Right renal pelvis (tissue), 4 donors: ENCODE data around the gene C6orf62. TPM values are rescaled to one million over a fixed set of nuclear protein-coding genes. Genes with fewer than 3 reads are reported as not detected.
"Not testable (repeated sequence)": the region's sequence is repeated elsewhere in the genome, so short reads cannot be mapped to it uniquely, and the experiment has no call there.

Source experiments
- DNase-seq, 4 donors: peaks; one replicate each; pipeline ENCODE4 v3.0.0-alpha.2; 2013; ENCODE audit warnings: low read depth in 4 of 4, low spot score in 3 of 4, missing footprints in 1 of 4
- polyA plus RNA-seq, 4 donors: library from polyadenylated mRNA; unstranded; fragments of 120-200 nt; gene quantifications; one replicate each; pipeline ENCODE4 v1.2.1, GENCODE V29; 2013; ENCODE audit not compliant: insufficient read length in 4 of 4

C6orf62 gene
- polyA plus RNA-seq, 4 donors = 125 to 155 (median 140) TPM

DNA sequence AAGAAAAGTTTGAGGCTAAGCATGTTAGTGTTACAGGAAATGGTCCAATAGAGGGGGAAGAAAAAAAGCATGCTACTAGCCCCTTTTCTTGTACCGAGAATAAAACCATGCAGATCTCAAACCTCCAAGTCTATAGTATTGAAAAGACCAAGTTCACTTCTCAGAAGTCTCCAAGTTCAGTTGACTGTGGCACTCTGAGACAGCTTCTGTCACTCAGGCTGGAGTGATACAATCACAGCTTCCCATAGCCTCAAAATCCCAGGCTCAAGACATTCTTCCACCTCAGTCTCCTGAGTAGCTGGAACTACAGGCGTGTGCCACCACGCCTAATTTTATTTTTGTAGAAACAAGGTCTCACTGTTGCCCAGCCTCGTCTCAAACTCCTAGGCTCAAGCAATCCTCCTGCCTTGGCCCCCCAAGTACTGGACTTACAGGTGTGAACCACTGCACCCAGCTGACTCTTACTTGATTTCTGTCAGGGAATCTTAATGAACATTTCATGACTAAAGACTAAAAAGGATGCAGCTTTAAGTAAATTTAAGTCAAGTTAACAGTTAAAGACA lies 16.2 kb downstream of the C6orf62 start:
- no peak for DNase-seq

GRCh38 chr6:24699521-24700359 lies 19.2 kb downstream of the C6orf62 start:
- no peak for DNase-seq

DNA sequence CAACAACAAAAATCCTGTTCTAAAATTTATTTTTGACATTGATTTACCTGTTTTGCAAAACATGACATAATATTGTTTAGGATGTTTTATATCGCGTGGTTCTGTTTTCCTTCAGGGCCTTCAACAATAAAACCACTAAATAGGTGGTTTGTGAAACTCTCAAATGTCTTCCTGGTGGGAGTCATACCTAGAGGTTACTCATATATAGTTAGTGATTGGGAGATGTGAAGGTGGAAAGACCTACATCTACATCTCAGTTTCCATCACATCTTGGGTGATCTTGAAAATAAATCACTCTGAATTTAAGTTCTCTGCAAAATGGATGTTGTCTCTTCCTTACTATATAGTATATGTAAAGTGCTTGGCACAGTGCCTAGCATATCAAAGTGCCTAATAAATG lies 22.9 kb downstream of the C6orf62 start:
- no peak for DNase-seq

GRCh38 chr6:24695635-24696034 lies 23.3 kb downstream of the C6orf62 start:
- peak in 1 of 4 donors; percentile 16 for DNase-seq

DNA sequence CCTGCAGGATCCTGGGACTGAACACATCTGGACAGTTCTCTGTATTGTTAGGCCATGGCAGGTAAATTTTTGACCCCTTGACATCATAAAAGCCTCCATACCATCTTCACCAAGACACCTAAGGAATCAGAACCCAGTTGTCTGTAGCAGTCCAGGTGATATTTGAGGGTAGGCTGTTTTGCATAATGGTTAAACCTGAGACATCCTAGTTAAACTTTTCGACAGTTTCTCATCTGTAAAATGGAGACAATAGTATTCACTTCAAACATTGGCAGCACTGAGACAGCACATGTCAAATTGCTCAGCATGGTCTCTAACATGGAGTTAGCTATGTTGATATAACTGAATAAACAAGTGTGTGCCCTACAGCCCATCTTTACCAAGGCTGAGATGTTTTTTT lies 24.8 kb downstream of the C6orf62 start:
- DNase-seq = no peak

DNA sequence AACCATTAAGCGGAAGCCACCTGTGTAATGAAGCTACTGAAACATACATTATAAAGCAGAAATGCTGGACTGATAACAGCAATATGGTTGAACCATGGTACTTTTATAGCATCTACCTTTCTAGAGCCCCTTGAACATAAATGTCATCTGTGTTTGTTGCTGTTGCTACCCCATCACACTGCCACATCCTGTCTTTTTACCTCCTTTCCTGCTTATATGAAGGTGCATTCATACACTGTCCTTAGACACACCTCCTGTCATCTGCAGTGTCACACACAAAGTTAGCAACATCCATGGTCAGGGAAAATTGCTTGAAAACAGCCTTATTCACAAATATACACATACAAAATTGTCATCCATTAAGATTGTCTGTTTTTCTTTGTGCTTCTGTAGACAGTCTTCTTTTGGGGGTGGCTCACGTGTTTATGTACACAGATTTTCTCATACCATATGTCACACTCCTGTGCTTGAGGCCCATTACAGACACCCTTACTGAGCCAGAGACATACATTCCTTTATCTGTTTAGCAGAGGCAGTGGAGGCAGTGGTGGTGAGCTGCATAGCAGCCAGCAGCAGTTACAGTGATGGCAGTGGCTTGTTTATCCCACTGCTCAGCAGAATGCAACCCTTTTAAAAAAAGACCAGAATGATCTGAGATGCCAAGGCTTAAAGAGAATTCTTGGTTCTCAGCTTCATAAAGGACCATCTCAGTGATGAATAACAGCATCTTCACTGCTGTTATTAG lies 25.9 kb downstream of the C6orf62 start:
- DNase-seq = no peak

DNA sequence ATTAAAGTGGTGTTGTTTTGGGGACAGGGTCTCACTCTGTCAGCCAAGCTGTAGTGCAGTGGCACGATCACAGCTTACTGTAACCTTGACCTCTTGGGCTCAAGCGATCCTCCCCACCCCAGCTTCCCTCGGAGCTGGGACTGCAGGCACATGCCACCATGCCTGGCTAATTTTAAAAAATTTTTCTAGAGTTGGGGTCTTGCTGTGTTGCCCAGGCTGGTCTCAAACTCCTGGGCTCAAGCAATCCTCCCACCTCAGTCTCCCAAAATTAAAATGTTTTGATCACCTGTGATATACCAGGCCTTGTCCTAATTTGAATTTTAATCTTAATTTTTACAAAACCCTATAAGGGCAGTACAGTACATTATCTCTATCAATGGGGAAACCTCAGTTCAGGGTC lies 26.5 kb downstream of the C6orf62 start:
- no peak for DNase-seq

DNA sequence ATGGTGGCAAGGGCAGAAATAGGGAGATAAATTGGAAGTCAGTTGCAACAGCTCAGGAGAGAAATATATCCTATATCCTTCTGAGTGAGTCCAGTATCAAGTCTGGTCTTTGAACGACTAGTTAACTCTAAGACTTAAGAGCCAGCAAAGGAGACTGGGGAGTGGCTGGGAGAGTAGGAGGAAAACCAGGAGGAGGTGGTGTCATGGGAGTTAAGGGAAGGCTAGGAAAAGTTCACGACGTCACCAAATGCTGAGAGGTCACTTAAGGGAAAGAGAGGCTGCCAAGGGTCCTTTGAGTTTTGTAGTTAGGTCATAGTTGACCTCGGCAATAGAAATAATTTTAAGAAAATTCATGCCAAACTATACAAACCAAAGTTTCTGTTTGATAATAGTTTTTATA lies 27.0 kb downstream of the C6orf62 start:
- DNase-seq = no peak

- DNase-seq = no peak
Observed at GRCh38 chr6:24691550-24691949, 27.4 kb downstream of the C6orf62 start.

DNA sequence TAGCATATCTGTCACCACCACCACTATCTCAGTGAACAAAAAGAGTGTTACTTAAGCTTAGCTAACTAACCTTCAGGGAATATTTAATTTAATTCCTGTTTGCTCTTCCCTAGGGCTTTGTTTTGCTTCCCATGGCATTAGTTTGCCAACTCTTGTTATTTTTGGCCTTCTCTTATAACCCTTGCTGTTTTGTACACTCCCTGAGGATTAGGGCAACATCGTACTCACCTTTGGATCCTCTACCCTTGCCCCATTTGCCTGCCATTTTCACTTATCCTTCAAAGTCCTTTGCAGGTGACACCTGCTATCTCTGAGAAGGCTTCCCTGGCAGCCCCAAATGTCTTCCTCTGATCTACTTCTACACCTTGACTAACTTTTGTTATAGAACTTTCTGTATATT lies 28.4 kb downstream of the C6orf62 start:
- DNase-seq = no peak

DNA sequence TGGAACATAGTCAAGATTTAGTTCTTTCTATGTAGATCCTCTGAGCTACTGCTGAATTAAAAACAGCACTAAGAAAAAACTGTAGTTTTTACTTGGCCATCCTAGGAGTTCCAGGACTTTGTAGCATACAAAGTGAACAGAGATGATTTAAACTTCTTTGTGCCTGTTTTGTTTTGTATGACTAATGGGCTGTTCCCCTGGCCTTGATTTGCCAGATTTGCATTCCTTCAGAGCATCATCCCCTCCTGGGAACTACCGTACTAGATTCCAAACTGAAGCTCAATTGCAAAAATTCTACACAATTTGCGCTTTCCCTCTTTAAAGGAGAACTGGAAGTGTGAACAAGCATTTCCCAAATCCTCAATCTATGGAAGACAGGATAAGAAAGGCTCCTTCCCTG lies 29.0 kb downstream of the C6orf62 start:
- DNase-seq = no peak

GRCh38 chr6:24686946-24687345 lies 32.0 kb downstream of the C6orf62 start:
- DNase-seq = no peak

DNA sequence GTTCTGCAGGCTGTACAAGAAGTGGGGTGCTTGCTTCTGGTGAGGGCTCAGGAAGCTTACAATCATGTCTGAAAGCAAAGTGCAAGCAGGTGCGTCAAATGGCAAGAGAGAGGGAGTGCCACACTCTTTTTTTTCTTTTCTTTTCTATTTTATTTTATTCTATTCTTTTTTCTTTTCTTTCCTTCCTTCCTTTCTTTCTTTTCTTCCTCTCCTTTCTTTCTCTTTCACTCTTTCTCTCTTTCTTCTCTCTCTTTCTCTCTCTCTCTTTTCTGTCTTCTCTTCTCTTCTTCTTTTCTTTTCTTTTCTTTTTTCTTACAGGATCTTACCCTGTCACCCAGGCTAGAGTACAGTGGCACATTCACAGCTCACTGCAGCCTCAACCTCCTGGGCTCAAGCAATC lies 32.5 kb downstream of the C6orf62 start:
- no peak for DNase-seq

DNA sequence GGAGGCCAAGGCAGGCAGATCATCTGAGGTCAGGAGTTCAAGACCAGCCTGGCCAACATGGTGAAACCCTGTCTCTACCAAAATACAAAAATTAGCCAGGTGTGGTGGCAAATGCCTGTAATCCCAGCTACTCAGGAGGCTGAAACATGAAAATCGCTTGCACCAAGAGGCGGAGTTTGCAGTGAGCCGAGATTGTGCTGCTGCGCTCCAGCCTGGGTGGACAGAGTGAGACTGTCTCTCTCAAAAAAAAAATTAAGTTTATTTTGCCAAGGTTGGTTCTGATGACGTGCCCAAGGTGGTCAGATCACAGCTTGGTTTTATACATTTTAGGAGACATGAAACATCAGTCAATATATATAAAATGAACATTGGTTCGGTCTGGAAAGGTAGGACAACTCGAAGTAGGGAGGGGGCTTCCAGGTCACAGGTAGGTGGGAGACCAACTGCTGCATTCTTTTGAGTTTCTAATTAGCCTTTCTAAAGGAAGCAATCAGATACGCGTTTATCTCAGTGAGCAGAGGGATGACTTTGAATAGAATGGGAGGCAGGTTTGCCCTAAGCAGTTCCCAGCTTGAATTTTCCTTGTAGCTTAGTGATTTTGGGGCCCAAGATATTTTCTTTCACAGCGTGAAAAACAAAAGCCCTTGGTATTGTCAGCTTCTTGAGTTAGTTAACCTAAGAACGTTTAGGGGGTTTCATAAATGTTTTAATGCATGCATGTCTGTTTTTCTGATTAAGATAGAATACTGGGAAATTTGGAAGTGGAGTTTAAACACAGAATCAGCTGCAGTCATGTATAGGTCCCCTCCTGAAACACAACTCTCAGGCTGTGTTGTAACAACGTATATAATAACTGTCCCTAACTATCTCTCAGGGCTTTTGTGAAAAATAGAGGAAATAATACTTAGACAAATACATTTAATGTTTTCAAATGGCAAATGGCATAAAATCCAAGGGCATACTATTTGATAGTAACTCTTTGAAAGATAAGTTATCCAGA lies 35.4 kb downstream of the C6orf62 start:
- DNase-seq = no peak

DNA sequence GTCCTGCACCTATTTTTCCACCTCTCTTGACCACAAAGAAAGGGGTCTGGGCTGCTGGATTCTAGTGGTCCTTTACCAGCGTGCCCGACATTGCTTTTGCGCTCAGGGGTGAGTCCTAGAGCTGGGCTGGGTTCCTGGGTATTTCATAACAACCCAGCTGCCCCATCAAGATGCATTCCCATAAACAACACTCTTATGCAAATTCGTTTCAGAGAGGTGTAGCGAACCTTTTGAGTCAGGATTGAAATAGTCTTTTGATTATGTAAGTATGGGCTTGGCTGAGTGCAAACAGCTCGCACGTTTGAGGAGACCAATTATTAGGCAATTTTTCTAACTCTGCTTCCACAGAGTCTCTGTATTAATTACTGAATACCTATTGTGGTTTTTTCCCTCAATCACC lies 38.4 kb downstream of the C6orf62 start:
- DNase-seq = no peak

DNA sequence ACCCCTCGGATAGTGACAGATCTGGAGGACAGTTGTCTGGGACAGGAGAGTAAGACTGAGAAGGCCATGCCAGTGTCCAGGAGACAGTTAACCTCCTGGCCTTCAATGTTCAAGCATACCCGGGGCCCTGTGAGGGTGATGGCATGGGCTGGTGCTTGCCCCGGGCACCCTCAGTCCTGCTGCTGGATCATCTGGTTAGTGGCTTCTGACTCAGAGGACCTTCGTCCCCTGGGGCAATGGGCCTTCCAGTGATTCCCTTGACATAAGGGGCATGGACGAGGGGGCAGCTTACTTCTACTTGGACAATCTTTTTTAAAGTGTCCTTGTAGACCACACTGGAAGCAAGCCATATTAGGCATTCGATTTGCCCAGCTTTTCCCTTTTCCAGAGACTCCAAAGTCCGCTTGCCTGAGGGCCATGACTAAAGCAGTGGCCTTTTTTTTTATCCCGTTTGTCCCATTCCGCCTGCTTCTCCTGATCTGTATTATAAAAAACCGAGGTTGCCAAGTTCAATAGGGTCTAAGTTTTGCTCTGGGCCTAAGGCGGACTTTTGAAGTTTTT lies 40.1 kb downstream of the C6orf62 start:
- not testable (repeated sequence) for DNase-seq

GRCh38 chr6:24673625-24674024 lies 45.3 kb downstream of the C6orf62 start:
- DNase-seq = no peak

DNA sequence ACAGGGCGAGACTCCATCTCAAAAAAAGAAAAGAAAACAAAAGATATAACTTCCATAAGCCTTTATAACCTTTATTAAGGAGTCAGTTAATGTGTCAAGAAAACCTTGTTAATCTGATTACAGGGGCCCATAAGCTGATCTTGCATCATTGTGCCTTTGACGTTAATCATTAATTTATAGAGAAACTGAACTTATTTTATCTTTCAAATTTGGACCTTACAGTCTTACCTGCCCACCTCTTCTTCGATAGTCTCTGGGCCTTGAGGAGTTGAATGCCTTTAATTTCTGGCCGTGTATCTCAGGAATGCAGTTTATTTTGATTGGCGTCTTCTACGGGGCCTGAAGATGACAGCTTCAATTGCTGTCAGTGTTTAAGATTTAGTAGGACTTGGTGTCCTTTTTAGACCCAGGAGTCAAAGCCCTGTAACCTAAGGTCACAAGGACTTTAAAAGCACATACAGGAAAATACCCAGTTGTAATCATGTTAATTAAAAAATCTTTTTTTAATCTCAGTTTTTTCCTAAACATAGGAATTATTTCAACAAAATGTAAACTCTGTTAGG lies 46.3 kb downstream of the C6orf62 start:
- no peak for DNase-seq

DNA sequence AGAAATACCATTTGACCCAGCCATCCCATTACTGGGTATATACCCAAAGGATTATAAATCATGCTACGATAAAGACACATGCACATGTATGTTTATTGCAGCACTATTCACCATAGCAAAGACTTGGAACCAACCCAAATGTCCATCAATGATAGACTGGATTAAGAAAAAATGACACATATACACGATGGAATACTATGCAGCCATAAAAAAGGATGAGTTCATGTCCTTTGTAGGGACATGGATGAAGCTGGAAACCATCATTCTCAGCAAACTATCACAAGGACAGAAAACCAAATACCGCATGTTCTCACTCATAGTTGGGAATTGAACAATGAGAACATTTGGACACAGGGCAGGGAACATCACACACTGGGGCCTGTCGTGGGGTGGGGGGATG lies 47.9 kb downstream of the C6orf62 start:
- not testable (repeated sequence) for DNase-seq

- not testable (repeated sequence) for DNase-seq
Observed at GRCh38 chr6:24670492-24670891, 48.5 kb downstream of the C6orf62 start.
